Measurements from ENCODE around the gene MORC2. TPM values are rescaled to one million over a fixed set of nuclear protein-coding genes. Genes with fewer than 3 reads are reported as not detected.

Gene MORC2
- total RNA-seq, 1 experiment from 2014 or later = 36.1 TPM

GRCh38 chr22:30908051-30908461 is 60.5 kb downstream of the MORC2 start:
- BruUV-seq (replicated peaks) = no TSS peak
- POLR2A ChIA-PET = interaction anchor here (1.2 kb wide), 1 partner anchor 105 kb away, joined by 3 read pairs; no protein-coding TSS in a partner anchor
- Mint-ChIP-seq H3K4me1 (ENCODE audit: insufficient read depth, unreplicated experiment) (no peaks in the 10 kb centered on the region), H3K27ac (ENCODE audit: low read depth, unreplicated experiment) (no peak overlapping the region), H3K36me3 (ENCODE audit: insufficient read depth, unreplicated experiment) (peaks cover 20% of the 10 kb centered on the region), H3K4me3 (ENCODE audit: unreplicated experiment) (no peak overlapping the region), H3K9me3 (ENCODE audit: unreplicated experiment) (peaks cover 7% of the 10 kb centered on the region), H3K27me3 (ENCODE audit: insufficient read depth, unreplicated experiment) (no peaks in the 10 kb centered on the region)
- CTCF ChIA-PET = interaction anchor here (0.6 to 3.3 kb wide), 5 partner anchors 11 to 162 kb away, joined by 3 to 21 read pairs (median 3); no protein-coding TSS in a partner anchor
- TF ChIP-seq CTCF (IDR thresholded peaks at IDR 0.05; ENCODE audit: unreplicated experiment) = no peak
- intact Hi-C loops (cut with micrococcal nuclease) = no loop called here
- DNase-seq (ENCODE audit: unreplicated experiment) = no peak

- Mint-ChIP-seq H3K4me3 (ENCODE audit: unreplicated experiment) (no peak overlapping the region), H3K9me3 (ENCODE audit: unreplicated experiment) (peaks cover 3% of the 10 kb centered on the region), H3K27ac (ENCODE audit: low read depth, unreplicated experiment) (no peak overlapping the region), H3K27me3 (ENCODE audit: insufficient read depth, unreplicated experiment) (no peaks in the 10 kb centered on the region), H3K4me1 (ENCODE audit: insufficient read depth, unreplicated experiment) (no peaks in the 10 kb centered on the region), H3K36me3 (ENCODE audit: insufficient read depth, unreplicated experiment) (peaks cover 22% of the 10 kb centered on the region)
- CTCF ChIA-PET = interaction anchor here (0.9 to 3.3 kb wide), 4 partner anchors 12 to 143 kb away, joined by 3 to 21 read pairs (median 10); no protein-coding TSS in a partner anchor
- intact Hi-C loops (cut with micrococcal nuclease) = no loop called here
- no TSS peak for BruUV-seq (replicated peaks)
- TF ChIP-seq CTCF (IDR thresholded peaks at IDR 0.05; ENCODE audit: unreplicated experiment) = no peak
- no peak for DNase-seq (ENCODE audit: unreplicated experiment)
- POLR2A ChIA-PET = interaction anchor here (1.2 kb wide), 1 partner anchor 104 kb away, joined by 3 read pairs; no protein-coding TSS in a partner anchor
Measured at GRCh38 chr22:30906946-30907345, 61.6 kb downstream of the MORC2 start.

- POLR2A ChIA-PET = no interaction called here
- no peaks in the 10 kb centered on the region for H3K4me1 Mint-ChIP-seq (ENCODE audit: insufficient read depth, unreplicated experiment)
- CTCF ChIA-PET = interaction anchor here (1.2 to 3.3 kb wide), 3 partner anchors 14 to 142 kb away, joined by 3 to 21 read pairs (median 16); no protein-coding TSS in a partner anchor
Measured at GRCh38 chr22:30906411-30906810, 62.2 kb downstream of the MORC2 start.

More at GRCh38 chr22:30906411-30906810, 62.2 kb downstream of the MORC2 start:
- no peak for DNase-seq (ENCODE audit: unreplicated experiment)
- BruUV-seq (replicated peaks) = no TSS peak
- Mint-ChIP-seq H3K27me3 (ENCODE audit: insufficient read depth, unreplicated experiment) (no peaks in the 10 kb centered on the region), H3K27ac (ENCODE audit: low read depth, unreplicated experiment) (no peak overlapping the region), H3K4me3 (ENCODE audit: unreplicated experiment) (no peak overlapping the region), H3K36me3 (ENCODE audit: insufficient read depth, unreplicated experiment) (peaks cover 27% of the 10 kb centered on the region), H3K9me3 (ENCODE audit: unreplicated experiment) (no peaks in the 10 kb centered on the region)
- intact Hi-C loops (cut with micrococcal nuclease) = no loop called here
- no peak for TF ChIP-seq CTCF (IDR thresholded peaks at IDR 0.05; ENCODE audit: unreplicated experiment)
